ENCODE measurements around the gene SOX11. TPM values are rescaled to one million over a fixed set of nuclear protein-coding genes. Genes with fewer than 3 reads are reported as not detected.

Gene SOX11
- polyA plus RNA-seq, 3 donors: not detected

DNA sequence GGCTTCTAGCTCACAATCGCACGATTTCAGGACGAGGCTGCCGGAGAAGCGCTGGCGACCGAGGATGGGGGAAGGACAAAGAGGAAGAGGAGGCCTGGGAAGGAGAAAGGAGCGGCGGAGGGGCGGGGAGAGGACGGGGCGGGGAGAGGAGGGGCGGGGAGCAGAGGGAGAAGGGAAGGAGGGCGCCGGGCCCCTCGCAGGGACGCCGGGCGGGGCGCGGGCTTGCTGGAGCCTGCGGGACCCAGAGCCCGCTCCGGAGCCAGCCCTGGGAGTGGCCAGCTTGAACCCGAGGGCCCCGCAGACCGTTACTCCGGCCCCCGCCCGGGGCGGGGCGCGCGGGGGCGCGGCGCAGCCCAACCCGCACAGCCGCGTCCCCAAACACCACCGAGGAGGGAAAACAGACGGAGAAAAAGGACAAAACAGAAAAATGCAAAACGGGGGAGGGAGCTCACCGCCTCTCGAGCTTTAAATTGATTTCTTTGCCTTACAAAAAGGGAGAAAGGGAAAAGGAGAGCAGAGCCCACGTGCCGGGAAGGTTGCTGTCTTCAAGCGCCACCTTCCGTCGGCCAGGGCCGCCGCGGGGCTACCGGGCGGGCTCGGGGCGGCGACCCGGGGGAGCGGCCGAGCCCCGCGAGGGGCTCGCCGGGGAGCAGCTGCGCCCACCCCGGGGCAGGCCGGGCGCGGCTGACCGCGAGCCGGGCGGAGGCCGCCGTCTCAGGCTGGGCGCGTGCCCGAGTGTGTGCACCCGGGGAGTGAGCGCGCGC, 781 bp upstream of the SOX11 start:
- Histone ChIP-seq H3K27me3 (ENCODE audit: control insufficient read depth in 2 of 2, insufficient read depth in 2 of 2, low read length in 2 of 2) (peaks cover 47 to 69% of the 10 kb centered on the region in 2 donors), H3K4me2 (replicated peaks; ENCODE audit: extremely low read depth, low read length, poor library complexity, severe bottlenecking) (peak overlapping the region; percentile 19), H3K36me3 (replicated peaks in 1 of 2; ENCODE audit: control insufficient read depth in 1 of 2, insufficient read depth in 2 of 2, low read length in 2 of 2) (no peaks in the 10 kb centered on the region), H3K4me3 (replicated peaks in 1 of 3; ENCODE audit: low read depth in 2 of 3, low read length in 3 of 3) (no peak overlapping the region), H3K27ac (ENCODE audit: low read depth in 1 of 2, low read length in 2 of 2) (no peak overlapping the region), H4K20me1 (ENCODE audit: insufficient read depth, low read length) (no peaks in the 10 kb centered on the region), H2AFZ (ENCODE audit: insufficient read depth, low read depth, low read length, poor library complexity, severe bottlenecking) (no peak overlapping the region), H3K79me2 (ENCODE audit: insufficient read depth, low read length) (no peaks in the 10 kb centered on the region), H3K9me3 (replicated peaks in 1 of 2; ENCODE audit: control insufficient read depth in 1 of 2, insufficient read depth in 1 of 2, low read length in 2 of 2) (peaks cover 0 to 14% of the 10 kb centered on the region in 2 donors), H3K9ac (ENCODE audit: insufficient read depth, low read length, poor library complexity, severe bottlenecking) (no peak overlapping the region), H3K4me1 (ENCODE audit: control insufficient read depth in 1 of 2, insufficient read depth in 2 of 2, low read length in 2 of 2) (no peaks in the 10 kb centered on the region)
- peaks cover 2 to 3% of the 10 kb centered on the region in 2 donors for H3K36me3 Mint-ChIP-seq
- TF ChIP-seq, protein P1, sequence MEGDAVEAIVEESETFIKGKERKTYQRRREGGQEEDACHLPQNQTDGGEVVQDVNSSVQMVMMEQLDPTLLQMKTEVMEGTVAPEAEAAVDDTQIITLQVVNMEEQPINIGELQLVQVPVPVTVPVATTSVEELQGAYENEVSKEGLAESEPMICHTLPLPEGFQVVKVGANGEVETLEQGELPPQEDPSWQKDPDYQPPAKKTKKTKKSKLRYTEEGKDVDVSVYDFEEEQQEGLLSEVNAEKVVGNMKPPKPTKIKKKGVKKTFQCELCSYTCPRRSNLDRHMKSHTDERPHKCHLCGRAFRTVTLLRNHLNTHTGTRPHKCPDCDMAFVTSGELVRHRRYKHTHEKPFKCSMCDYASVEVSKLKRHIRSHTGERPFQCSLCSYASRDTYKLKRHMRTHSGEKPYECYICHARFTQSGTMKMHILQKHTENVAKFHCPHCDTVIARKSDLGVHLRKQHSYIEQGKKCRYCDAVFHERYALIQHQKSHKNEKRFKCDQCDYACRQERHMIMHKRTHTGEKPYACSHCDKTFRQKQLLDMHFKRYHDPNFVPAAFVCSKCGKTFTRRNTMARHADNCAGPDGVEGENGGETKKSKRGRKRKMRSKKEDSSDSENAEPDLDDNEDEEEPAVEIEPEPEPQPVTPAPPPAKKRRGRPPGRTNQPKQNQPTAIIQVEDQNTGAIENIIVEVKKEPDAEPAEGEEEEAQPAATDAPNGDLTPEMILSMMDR (IDR thresholded peaks at IDR 0.05): no peak
- H3K27ac Mint-ChIP-seq: no peak overlapping the region
- intact Hi-C loops (cut with micrococcal nuclease): no loop called here
- peaks cover 58 to 71% (median 66%) of the 10 kb centered on the region in 3 donors for H3K27me3 Mint-ChIP-seq (ENCODE audit: low read depth in 3 of 3)
- no peak for DNase-seq
- peak overlapping the region in 1 of 2 donors; percentile 84 for H3K4me3 Mint-ChIP-seq
- WGBS (ENCODE audit: insufficient coverage): 2% methylated on average over 75 of the region's 83 CpGs
- peaks cover 0 to 29% (median 16%) of the 10 kb centered on the region in 7 donors for H3K9me3 Mint-ChIP-seq
- H3K4me1 Mint-ChIP-seq: peaks cover 3% of the 10 kb centered on the region

DNA sequence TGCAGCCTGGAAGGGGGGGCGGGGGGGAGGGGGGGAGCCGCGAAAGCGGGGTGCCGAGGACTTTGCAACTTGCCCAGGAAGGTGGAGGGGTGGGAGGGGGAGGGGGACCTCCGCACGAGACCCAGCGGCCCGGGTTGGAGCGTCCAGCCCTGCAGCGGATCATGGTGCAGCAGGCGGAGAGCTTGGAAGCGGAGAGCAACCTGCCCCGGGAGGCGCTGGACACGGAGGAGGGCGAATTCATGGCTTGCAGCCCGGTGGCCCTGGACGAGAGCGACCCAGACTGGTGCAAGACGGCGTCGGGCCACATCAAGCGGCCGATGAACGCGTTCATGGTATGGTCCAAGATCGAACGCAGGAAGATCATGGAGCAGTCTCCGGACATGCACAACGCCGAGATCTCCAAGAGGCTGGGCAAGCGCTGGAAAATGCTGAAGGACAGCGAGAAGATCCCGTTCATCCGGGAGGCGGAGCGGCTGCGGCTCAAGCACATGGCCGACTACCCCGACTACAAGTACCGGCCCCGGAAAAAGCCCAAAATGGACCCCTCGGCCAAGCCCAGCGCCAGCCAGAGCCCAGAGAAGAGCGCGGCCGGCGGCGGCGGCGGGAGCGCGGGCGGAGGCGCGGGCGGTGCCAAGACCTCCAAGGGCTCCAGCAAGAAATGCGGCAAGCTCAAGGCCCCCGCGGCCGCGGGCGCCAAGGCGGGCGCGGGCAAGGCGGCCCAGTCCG, 540 bp downstream of the SOX11 start:
- TF ChIP-seq, protein P1 (IDR thresholded peaks at IDR 0.05): no peak
- no peak overlapping the region for H3K27ac ChIP-seq (ENCODE audit: low read depth in 1 of 2, low read length in 2 of 2)
- H3K36me3 ChIP-seq (replicated peaks in 1 of 2; ENCODE audit: control insufficient read depth in 1 of 2, insufficient read depth in 2 of 2, low read length in 2 of 2): no peaks in the 10 kb centered on the region
- H3K27me3 ChIP-seq (ENCODE audit: control insufficient read depth in 2 of 2, insufficient read depth in 2 of 2, low read length in 2 of 2): peaks cover 53 to 77% of the 10 kb centered on the region in 2 donors
- Mint-ChIP-seq H3K9me3 (peaks cover 0 to 32% (median 16%) of the 10 kb centered on the region in 7 donors), H3K27me3 (ENCODE audit: low read depth in 3 of 3) (peaks cover 67 to 83% (median 73%) of the 10 kb centered on the region in 3 donors), H3K4me3 (peak overlapping the region in 1 of 2 donors; percentile 84), H3K4me1 (peaks cover 3% of the 10 kb centered on the region), H3K27ac (no peak overlapping the region), H3K36me3 (peaks cover 2 to 3% of the 10 kb centered on the region in 2 donors)
- H3K79me2 ChIP-seq (ENCODE audit: insufficient read depth, low read length): no peaks in the 10 kb centered on the region
- H3K4me2 ChIP-seq (replicated peaks; ENCODE audit: extremely low read depth, low read length, poor library complexity, severe bottlenecking): no peak overlapping the region
- H4K20me1 ChIP-seq (ENCODE audit: insufficient read depth, low read length): no peaks in the 10 kb centered on the region
- H2AFZ ChIP-seq (ENCODE audit: insufficient read depth, low read depth, low read length, poor library complexity, severe bottlenecking): no peak overlapping the region
- H3K4me1 ChIP-seq (ENCODE audit: control insufficient read depth in 1 of 2, insufficient read depth in 2 of 2, low read length in 2 of 2): no peaks in the 10 kb centered on the region
- H3K4me3 ChIP-seq (replicated peaks in 1 of 3; ENCODE audit: low read depth in 2 of 3, low read length in 3 of 3): no peak overlapping the region
- H3K9me3 ChIP-seq (replicated peaks in 1 of 2; ENCODE audit: control insufficient read depth in 1 of 2, insufficient read depth in 1 of 2, low read length in 2 of 2): peaks cover 0 to 14% of the 10 kb centered on the region in 2 donors
- no peak for DNase-seq
- WGBS (ENCODE audit: insufficient coverage): 3% methylated on average over 68 of the region's 69 CpGs
- intact Hi-C loops (cut with micrococcal nuclease): no loop called here
- H3K9ac ChIP-seq (ENCODE audit: insufficient read depth, low read length, poor library complexity, severe bottlenecking): no peak overlapping the region

Data from CD14-positive monocyte (primary cell).